WTC11 (cell line): ENCODE measurements around the gene C10orf105. TPM values are rescaled to one million over a fixed set of nuclear protein-coding genes. Genes with fewer than 3 reads are reported as not detected.

Experiments used
- ATAC-seq: fragments of 200-7000 bp; cut with Tn5 transposase; 2 replicates; pipeline ENCODE4 v1.10.0; 2021; ENCODE audit warnings: mild to moderate bottlenecking, moderate library complexity
- CTCF ChIA-PET: fragments of 300-600 bp; sonication (Branson Sonifier 250); formaldehyde crosslinking; loops from one replicate; lab custom pipeline; 2021; ENCODE audit warnings: antibody characterized with exemption; lab: Charles Lee
- POLR2A ChIA-PET: fragments of 350-600 bp; sonication (Branson Sonifier 250); formaldehyde crosslinking; loops from one replicate; lab custom pipeline; 2021; ENCODE audit warnings: antibody characterized with exemption; lab: Charles Lee
- DNase-seq: peaks from one replicate; pipeline ENCODE4 v3.0.0; 2021; ENCODE audit warnings: low spot score
- H3K27ac Mint-ChIP-seq: 2 replicates; pipeline ENCODE4 v1.8.0; 2021; ENCODE audit warnings: mixed read lengths
- H3K27me3 Mint-ChIP-seq: 2 replicates; pipeline ENCODE4 v1.8.0; 2021; ENCODE audit warnings: low read depth, mild to moderate bottlenecking, moderate library complexity, mixed read lengths
- H3K36me3 Mint-ChIP-seq: 2 replicates; pipeline ENCODE4 v1.8.0; 2021; ENCODE audit warnings: mixed read lengths
- H3K4me1 Mint-ChIP-seq: 2 replicates; pipeline ENCODE4 v1.8.0; 2022; ENCODE audit warnings: mixed read lengths
- H3K4me3 Mint-ChIP-seq: 2 replicates; pipeline ENCODE4 v1.8.0; 2021; ENCODE audit warnings: mild to moderate bottlenecking, moderate library complexity, mixed read lengths
- H3K9me3 Mint-ChIP-seq: 2 replicates; pipeline ENCODE4 v1.8.0; 2021; ENCODE audit warnings: mixed read lengths
- NFYB ChIP-seq: sonication (generic); formaldehyde crosslinking; conservative IDR thresholded peaks from 2 replicates; pipeline ENCODE4 v1.8.0; 2022; ENCODE audit warnings: low read depth, missing genetic modification reagents
- SOX15 ChIP-seq: fragments of 250-450 bp; sonication (Bioruptor Pico); IDR thresholded peaks from 2 replicates; pipeline ENCODE4 v1.9.0; 2021; ENCODE audit warnings: mild to moderate bottlenecking
- total RNA-seq: library from RNA; stranded (reverse); gene quantifications from 3 replicates; pipeline ENCODE4 v1.2.3, GENCODE V29; 2021
- TF ChIP-seq, protein P1 (sequence below): sonication (generic); formaldehyde crosslinking; IDR thresholded peaks from 2 replicates; pipeline ENCODE4 v1.8.0; 2022; ENCODE audit warnings: mild to moderate bottlenecking, missing genetic modification reagents
- TF ChIP-seq, protein P2 (sequence below): sonication (generic); formaldehyde crosslinking; IDR thresholded peaks from 2 replicates; pipeline ENCODE4 v1.8.1; 2022; ENCODE audit warnings: mild to moderate bottlenecking, missing genetic modification reagents, moderate library complexity, borderline replicate concordance
- TF ChIP-seq, protein P3 (sequence below): fragments of 250-450 bp; sonication (Bioruptor Pico); IDR thresholded peaks from 2 replicates; pipeline ENCODE4 v1.8.0; 2021; ENCODE audit warnings: mild to moderate bottlenecking
- TF ChIP-seq, protein P4 (sequence below): sonication (generic); formaldehyde crosslinking; IDR thresholded peaks from 2 replicates; pipeline ENCODE4 v1.8.1; 2022; ENCODE audit warnings: missing genetic modification reagents, borderline replicate concordance
- TF ChIP-seq, protein P5 (sequence below): sonication (generic); formaldehyde crosslinking; IDR thresholded peaks from 2 replicates; pipeline ENCODE4 v1.8.0; 2022; ENCODE audit warnings: mild to moderate bottlenecking, missing genetic modification reagents
- TF ChIP-seq, protein P6 (sequence below): fragments of 250-450 bp; sonication (Bioruptor Pico); IDR thresholded peaks from 2 replicates; pipeline ENCODE4 v2.1.2; 2022; ENCODE audit warnings: mild to moderate bottlenecking, moderate library complexity

Gene C10orf105
- total RNA-seq, 1 experiment from 2014 or later = 0.48 TPM

DNA sequence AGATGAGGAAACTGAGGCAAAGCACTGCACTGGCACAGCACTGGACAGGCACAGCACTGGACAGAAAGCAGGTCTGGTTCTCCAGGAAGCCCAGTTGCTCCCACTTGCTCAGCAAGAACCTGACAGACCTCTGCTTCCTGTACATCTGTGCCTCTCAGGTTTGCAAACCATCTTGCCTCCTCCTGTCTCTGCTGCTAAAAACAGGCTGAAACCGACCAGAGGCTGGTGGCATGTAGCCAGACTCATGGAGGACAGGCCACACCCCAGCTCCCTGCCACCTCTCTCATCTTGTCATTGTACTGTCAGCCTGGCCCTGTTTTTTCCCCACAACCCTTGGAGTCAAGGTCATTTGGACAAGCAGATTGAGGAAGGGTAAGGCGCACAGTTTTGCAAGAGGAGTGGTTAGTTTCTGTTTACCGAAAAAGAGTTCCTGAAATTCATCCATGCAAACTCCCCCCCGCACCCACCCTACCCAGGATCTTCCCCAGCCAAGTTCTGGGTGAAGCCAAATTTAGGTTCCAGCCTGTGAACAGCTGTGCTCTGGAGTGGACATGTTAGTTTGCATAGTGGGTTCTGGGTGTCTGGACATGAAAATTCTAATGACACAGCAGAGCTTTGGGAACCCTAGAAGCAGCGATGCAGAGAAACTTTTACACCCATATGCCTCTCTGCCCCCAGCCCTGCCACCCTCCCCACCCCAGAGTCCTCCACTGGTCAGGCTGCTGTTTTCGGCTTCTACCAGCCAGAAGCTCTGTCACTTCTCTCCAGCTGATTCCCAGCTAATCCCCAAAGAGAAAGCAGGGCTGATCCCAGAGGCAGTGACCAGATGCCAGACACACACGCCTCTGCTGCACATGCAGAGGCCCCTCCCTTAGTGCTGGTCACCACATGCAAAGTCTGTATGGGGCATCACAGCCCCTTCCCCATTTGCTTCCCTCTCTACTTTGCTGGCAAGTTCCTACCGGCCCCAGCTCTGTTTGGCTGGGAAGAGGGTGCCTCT lies 8.5 kb upstream of the C10orf105 start:
- H3K36me3 Mint-ChIP-seq = no peaks in the 10 kb centered on the region
- H3K4me3 Mint-ChIP-seq = no peak overlapping the region
- ChIA-PET CTCF (interaction anchor here (0.5 to 2.3 kb wide), 5 partner anchors 20 to 168 kb away, joined by 3 to 7 read pairs (median 4); no protein-coding TSS in a partner anchor), POLR2A (no interaction called here)
- no peaks in the 10 kb centered on the region for H3K27me3 Mint-ChIP-seq
- H3K4me1 Mint-ChIP-seq = no peaks in the 10 kb centered on the region
- DNase-seq = no peak
- H3K9me3 Mint-ChIP-seq = no peaks in the 10 kb centered on the region
- no peak overlapping the region for H3K27ac Mint-ChIP-seq
- no peak for ATAC-seq
- TF ChIP-seq, protein P1, sequence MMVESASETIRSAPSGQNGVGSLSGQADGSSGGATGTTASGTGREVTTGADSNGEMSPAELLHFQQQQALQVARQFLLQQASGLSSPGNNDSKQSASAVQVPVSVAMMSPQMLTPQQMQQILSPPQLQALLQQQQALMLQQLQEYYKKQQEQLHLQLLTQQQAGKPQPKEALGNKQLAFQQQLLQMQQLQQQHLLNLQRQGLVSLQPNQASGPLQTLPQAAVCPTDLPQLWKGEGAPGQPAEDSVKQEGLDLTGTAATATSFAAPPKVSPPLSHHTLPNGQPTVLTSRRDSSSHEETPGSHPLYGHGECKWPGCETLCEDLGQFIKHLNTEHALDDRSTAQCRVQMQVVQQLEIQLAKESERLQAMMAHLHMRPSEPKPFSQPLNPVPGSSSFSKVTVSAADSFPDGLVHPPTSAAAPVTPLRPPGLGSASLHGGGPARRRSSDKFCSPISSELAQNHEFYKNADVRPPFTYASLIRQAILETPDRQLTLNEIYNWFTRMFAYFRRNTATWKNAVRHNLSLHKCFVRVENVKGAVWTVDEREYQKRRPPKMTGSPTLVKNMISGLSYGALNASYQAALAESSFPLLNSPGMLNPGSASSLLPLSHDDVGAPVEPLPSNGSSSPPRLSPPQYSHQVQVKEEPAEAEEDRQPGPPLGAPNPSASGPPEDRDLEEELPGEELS = no peak
- no peak for TF ChIP-seq SOX15 (CRISPR knock-in tag)

DNA sequence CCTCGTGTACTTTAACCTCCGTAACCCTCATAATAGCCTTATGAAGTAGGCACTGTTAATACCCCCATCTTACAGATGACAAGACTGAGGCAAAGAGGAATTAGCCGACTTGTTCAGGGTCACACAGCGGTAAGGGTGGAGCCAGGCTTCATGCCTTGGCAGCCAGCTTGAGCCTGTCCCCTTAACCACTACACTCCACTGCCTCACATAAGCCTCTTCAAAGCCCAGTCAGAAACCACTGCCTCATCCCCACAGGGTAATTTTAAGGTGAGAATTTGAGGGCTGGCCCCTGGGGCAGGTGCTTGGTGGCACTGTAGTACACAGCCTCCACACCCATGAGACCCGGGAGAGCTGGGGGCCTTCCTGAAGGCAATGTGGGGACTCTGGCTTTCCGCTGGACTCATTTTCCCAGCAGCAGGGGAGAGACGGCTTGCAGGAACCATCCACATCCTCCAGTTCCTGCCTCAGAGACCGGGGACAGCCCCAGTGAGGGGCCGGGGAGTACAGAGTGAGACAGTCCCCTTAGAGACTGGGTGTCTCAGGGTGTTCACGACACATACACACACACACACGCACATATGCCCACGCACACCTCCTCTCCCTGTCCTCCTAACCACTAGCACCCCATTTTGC lies 7.6 kb upstream of the C10orf105 start:
- ATAC-seq = no peak
- DNase-seq = no peak
- Mint-ChIP-seq H3K4me3 (no peak overlapping the region), H3K36me3 (no peaks in the 10 kb centered on the region), H3K27me3 (no peaks in the 10 kb centered on the region), H3K9me3 (no peaks in the 10 kb centered on the region), H3K4me1 (no peaks in the 10 kb centered on the region), H3K27ac (no peak overlapping the region)
- ChIA-PET POLR2A (no interaction called here), CTCF (interaction anchor here (0.9 to 1.3 kb wide), 2 partner anchors 30 to 85 kb away, joined by 3 to 4 read pairs; no protein-coding TSS in a partner anchor)
- TF ChIP-seq, protein P2, sequence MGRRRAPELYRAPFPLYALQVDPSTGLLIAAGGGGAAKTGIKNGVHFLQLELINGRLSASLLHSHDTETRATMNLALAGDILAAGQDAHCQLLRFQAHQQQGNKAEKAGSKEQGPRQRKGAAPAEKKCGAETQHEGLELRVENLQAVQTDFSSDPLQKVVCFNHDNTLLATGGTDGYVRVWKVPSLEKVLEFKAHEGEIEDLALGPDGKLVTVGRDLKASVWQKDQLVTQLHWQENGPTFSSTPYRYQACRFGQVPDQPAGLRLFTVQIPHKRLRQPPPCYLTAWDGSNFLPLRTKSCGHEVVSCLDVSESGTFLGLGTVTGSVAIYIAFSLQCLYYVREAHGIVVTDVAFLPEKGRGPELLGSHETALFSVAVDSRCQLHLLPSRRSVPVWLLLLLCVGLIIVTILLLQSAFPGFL = no peak
- TF ChIP-seq, protein P3, sequence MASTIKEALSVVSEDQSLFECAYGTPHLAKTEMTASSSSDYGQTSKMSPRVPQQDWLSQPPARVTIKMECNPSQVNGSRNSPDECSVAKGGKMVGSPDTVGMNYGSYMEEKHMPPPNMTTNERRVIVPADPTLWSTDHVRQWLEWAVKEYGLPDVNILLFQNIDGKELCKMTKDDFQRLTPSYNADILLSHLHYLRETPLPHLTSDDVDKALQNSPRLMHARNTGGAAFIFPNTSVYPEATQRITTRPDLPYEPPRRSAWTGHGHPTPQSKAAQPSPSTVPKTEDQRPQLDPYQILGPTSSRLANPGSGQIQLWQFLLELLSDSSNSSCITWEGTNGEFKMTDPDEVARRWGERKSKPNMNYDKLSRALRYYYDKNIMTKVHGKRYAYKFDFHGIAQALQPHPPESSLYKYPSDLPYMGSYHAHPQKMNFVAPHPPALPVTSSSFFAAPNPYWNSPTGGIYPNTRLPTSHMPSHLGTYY (CRISPR knock-in tag) = no peak
- TF ChIP-seq, protein P4, sequence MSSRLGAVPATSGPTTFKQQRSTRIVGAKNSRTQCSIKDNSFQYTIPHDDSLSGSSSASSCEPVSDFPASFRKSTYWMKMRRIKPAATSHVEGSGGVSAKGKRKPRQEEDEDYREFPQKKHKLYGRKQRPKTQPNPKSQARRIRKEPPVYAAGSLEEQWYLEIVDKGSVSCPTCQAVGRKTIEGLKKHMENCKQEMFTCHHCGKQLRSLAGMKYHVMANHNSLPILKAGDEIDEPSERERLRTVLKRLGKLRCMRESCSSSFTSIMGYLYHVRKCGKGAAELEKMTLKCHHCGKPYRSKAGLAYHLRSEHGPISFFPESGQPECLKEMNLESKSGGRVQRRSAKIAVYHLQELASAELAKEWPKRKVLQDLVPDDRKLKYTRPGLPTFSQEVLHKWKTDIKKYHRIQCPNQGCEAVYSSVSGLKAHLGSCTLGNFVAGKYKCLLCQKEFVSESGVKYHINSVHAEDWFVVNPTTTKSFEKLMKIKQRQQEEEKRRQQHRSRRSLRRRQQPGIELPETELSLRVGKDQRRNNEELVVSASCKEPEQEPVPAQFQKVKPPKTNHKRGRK (CRISPR knock-in tag) = no peak

DNA sequence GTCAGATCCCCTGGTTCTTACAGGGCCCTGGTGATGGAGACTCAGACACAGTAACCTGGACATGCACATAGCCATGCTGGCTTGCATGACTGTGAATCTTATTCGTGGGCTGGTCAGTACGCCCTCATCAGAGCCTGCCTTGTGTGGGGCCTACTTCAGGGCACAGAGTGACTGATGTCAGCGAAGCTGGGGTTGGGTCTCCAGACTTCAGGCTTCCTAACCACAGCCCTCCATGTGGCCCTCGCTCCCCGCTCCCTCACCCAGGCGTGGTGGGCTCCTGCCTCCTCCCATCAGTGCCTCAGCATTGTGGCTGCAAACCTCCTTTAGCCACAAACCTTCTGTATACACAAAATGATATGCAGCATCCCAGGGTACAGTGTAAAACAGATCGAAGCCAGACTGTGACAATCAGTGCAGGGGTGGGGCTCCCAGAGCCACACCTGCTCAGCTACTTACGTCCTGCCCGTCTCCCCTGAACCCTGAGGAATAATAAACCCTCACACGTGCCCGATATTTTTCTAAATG lies 7.1 kb upstream of the C10orf105 start:
- no peak for DNase-seq
- no peak for TF ChIP-seq NFYB (CRISPR knock-in tag)
- TF ChIP-seq, protein P5, sequence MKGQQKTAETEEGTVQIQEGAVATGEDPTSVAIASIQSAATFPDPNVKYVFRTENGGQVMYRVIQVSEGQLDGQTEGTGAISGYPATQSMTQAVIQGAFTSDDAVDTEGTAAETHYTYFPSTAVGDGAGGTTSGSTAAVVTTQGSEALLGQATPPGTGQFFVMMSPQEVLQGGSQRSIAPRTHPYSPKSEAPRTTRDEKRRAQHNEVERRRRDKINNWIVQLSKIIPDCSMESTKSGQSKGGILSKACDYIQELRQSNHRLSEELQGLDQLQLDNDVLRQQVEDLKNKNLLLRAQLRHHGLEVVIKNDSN (CRISPR knock-in tag) = no peak
- TF ChIP-seq, protein P6, sequence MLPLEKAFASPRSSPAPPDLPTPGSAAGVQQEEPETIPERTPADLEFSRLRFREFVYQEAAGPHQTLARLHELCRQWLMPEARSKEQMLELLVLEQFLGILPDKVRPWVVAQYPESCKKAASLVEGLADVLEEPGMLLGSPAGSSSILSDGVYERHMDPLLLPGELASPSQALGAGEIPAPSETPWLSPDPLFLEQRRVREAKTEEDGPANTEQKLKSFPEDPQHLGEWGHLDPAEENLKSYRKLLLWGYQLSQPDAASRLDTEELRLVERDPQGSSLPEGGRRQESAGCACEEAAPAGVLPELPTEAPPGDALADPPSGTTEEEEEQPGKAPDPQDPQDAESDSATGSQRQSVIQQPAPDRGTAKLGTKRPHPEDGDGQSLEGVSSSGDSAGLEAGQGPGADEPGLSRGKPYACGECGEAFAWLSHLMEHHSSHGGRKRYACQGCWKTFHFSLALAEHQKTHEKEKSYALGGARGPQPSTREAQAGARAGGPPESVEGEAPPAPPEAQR (CRISPR knock-in tag) = no peak
- TF ChIP-seq, protein P2 = no peak
- TF ChIP-seq, all 79 proteins: peak for 0
- no peaks in the 10 kb centered on the region for H3K36me3 Mint-ChIP-seq
- no peak overlapping the region for H3K27ac Mint-ChIP-seq
- ChIA-PET CTCF (interaction anchor here (0.9 kb wide), 1 partner anchor 85 kb away, joined by 4 read pairs; no protein-coding TSS in a partner anchor), POLR2A (no interaction called here)
- H3K4me1 Mint-ChIP-seq = no peaks in the 10 kb centered on the region
- ATAC-seq = no peak
- H3K27me3 Mint-ChIP-seq = no peaks in the 10 kb centered on the region
- H3K9me3 Mint-ChIP-seq = no peaks in the 10 kb centered on the region
- no peak overlapping the region for H3K4me3 Mint-ChIP-seq
